ENCODE measurements around the gene FAM174C.

Gene FAM174C

GRCh38 chr19:1263188-1263587, 12.1 kb upstream of the FAM174C start:
- no peak for DNase-seq

GRCh38 chr19:1264801-1265614, 10.3 kb upstream of the FAM174C start:
- no peak for DNase-seq

- no peak for DNase-seq
Observed at GRCh38 chr19:1265615-1266128, 9.7 kb upstream of the FAM174C start.

GRCh38 chr19:1266129-1266915, 9.0 kb upstream of the FAM174C start:
- peak; percentile 57 for DNase-seq

- DNase-seq: no peak
Observed at GRCh38 chr19:1266916-1267476, 8.3 kb upstream of the FAM174C start.

GRCh38 chr19:1267477-1268225, 7.7 kb upstream of the FAM174C start:
- no peak for DNase-seq

- no peak for DNase-seq
Observed at GRCh38 chr19:1268226-1269064, 6.9 kb upstream of the FAM174C start.

GRCh38 chr19:1269065-1269477, 6.3 kb upstream of the FAM174C start, which contains the start of gene CIRBP:
Gene CIRBP (plus strand): TSS chr19:1269332. CDS start chr19:1270934, 1,602 bp downstream.
- peak; percentile 98 for DNase-seq

- DNase-seq: peak; percentile 81
Observed at GRCh38 chr19:1269478-1270212, 5.7 kb upstream of the FAM174C start.

GRCh38 chr19:1270213-1270853, 5.0 kb upstream of the FAM174C start:
- no peak for DNase-seq

- no peak for DNase-seq
Observed at GRCh38 chr19:1270854-1271527, 4.3 kb upstream of the FAM174C start.

GRCh38 chr19:1271528-1272422, 3.6 kb upstream of the FAM174C start:
- DNase-seq: no peak

GRCh38 chr19:1272423-1273262, 2.7 kb upstream of the FAM174C start:
- DNase-seq: no peak

- no peak for DNase-seq
Observed at GRCh38 chr19:1273263-1274041, 1.9 kb upstream of the FAM174C start.

GRCh38 chr19:1274081-1274851, 1.1 kb upstream of the FAM174C start:
- no peak for DNase-seq

- no peak for DNase-seq
Observed at GRCh38 chr19:1274852-1275259, 474 bp upstream of the FAM174C start.

Data from NCI-H1436 (cell line).